Neuronal stem cell (in vitro differentiated cells): Measurements from ENCODE around the gene CEBPE.
A peak's percentile ranks its signal among the peaks of the same experiment; 100 is the strongest.

ENCODE experiments used
- DNase-seq: peaks from one replicate; pipeline ENCODE4 v3.0.0-alpha.2; 2013; ENCODE audit warnings: low spot score
- H2AFZ ChIP-seq: one replicate; pipeline ENCODE4 v1.6.1; 2013; ENCODE audit warnings: mild to moderate bottlenecking, low read length, inconsistent platforms
- H2AK5ac ChIP-seq: 2 replicates; pipeline ENCODE4 v1.6.1; 2013; ENCODE audit warnings: low read depth, mild to moderate bottlenecking, inconsistent platforms, low read length, moderate library complexity, mixed read lengths
- H2BK120ac ChIP-seq: 2 replicates; pipeline ENCODE4 v1.6.1; 2013; ENCODE audit warnings: low read depth, mild to moderate bottlenecking, inconsistent platforms, low read length, moderate library complexity, mixed read lengths
- H2BK12ac ChIP-seq: one replicate; pipeline ENCODE4 v1.6.1; 2013; ENCODE audit warnings: low read length, inconsistent platforms
- H2BK15ac ChIP-seq: 2 replicates; pipeline ENCODE4 v1.6.1; 2013; ENCODE audit warnings: mild to moderate bottlenecking, low read length, inconsistent platforms, mixed read lengths
- H2BK5ac ChIP-seq: one replicate; pipeline ENCODE4 v1.6.1; 2013; ENCODE audit warnings: inconsistent platforms, mild to moderate bottlenecking, low read length, moderate library complexity
- H3K14ac ChIP-seq: one replicate; pipeline ENCODE4 v1.6.1; 2013; ENCODE audit warnings: low read length, inconsistent platforms
- H3K18ac ChIP-seq: 2 replicates; pipeline ENCODE4 v1.6.1; 2013; ENCODE audit warnings: low read length, inconsistent platforms
- H3K23ac ChIP-seq: 2 replicates; pipeline ENCODE4 v1.6.1; 2013; ENCODE audit warnings: low read depth, mild to moderate bottlenecking, mixed read lengths, low read length, inconsistent platforms; ENCODE audit not compliant: poor library complexity
- H3K27ac ChIP-seq: replicated peaks from 3 replicates; pipeline ENCODE4 v1.5.1; 2013; ENCODE audit warnings: low read length, inconsistent platforms
- H3K27me3 ChIP-seq, 3 experiments: 2 replicates each; pipeline ENCODE4 v1.6.1; 2013; ENCODE audit warnings: low read length in 3 of 3, mild to moderate bottlenecking in 2 of 3, inconsistent platforms in 1 of 3, low read depth in 1 of 3, mixed read lengths in 1 of 3, moderate library complexity in 1 of 3; ENCODE audit not compliant: control insufficient read depth in 3 of 3, insufficient read depth in 3 of 3
- H3K36me3 ChIP-seq, 2 donors: replicated peaks in 1 of 2; 2 replicates each; pipeline ENCODE4 v1.6.1; 2013; ENCODE audit warnings: low read length in 2 of 2; ENCODE audit not compliant: control insufficient read depth in 2 of 2, insufficient read depth in 2 of 2
- H3K4ac ChIP-seq: 2 replicates; pipeline ENCODE4 v1.6.1; 2013; ENCODE audit warnings: inconsistent platforms, mild to moderate bottlenecking, low read length, moderate library complexity
- H3K4me1 ChIP-seq, 2 donors: 1 replicate in 1 of 2; 2 replicates in 1 of 2; pipeline ENCODE4 v1.6.1; 2013; ENCODE audit warnings: low read length in 2 of 2, low read depth in 1 of 2; ENCODE audit not compliant: control insufficient read depth in 2 of 2, insufficient read depth in 1 of 2
- H3K4me2 ChIP-seq: one replicate; pipeline ENCODE4 v1.6.1; 2013; ENCODE audit warnings: mild to moderate bottlenecking, low read length, inconsistent platforms; ENCODE audit not compliant: insufficient read depth, poor library complexity, severe bottlenecking
- H3K4me3 ChIP-seq, 2 donors: 2 replicates each; pipeline ENCODE4 v1.5.1; 2013; ENCODE audit warnings: low read length in 2 of 2, mild to moderate bottlenecking in 2 of 2, inconsistent platforms in 1 of 2, moderate library complexity in 1 of 2
- H3K79me1 ChIP-seq: one replicate; pipeline ENCODE4 v1.6.1; 2013; ENCODE audit warnings: low read depth, mild to moderate bottlenecking, inconsistent platforms, low read length, moderate library complexity
- H3K9ac ChIP-seq: one replicate; pipeline ENCODE4 v1.6.1; 2013; ENCODE audit warnings: mild to moderate bottlenecking, low read depth, low read length, inconsistent platforms; ENCODE audit not compliant: poor library complexity
- H3K9me3 ChIP-seq, 2 donors: replicated peaks in 1 of 2; 2 replicates each; pipeline versions ENCODE3 to v1.6.1; 2013; ENCODE audit warnings: low read length in 2 of 2, mild to moderate bottlenecking in 2 of 2, inconsistent platforms in 1 of 2, low read depth in 1 of 2, mixed read lengths in 1 of 2, moderate library complexity in 1 of 2; ENCODE audit not compliant: control insufficient read depth in 2 of 2, insufficient read depth in 1 of 2
- H4K8ac ChIP-seq: one replicate; pipeline ENCODE4 v1.6.1; 2013; ENCODE audit warnings: low read depth, mild to moderate bottlenecking, inconsistent platforms, low read length, moderate library complexity
- H4K91ac ChIP-seq: one replicate; pipeline ENCODE4 v1.6.1; 2013; ENCODE audit warnings: low read length, low read depth, mild to moderate bottlenecking, inconsistent platforms; ENCODE audit not compliant: poor library complexity
- WGBS, 2 donors: extraction: QIAGEN DNeasy Blood & Tissue Kit; methylation state at CpG; one replicate each; pipeline ENCODE4 v1.1.7; 2013; ENCODE audit warnings: missing lambda C conversion rate in 2 of 2, mixed read lengths in 1 of 2; ENCODE audit not compliant: insufficient read length in 2 of 2, insufficient replicate concordance in 1 of 2; ENCODE audit errors: extremely low coverage in 2 of 2; 5-methylcytosine and 5-hydroxymethylcytosine counted together

The CEBPE gene

DNA sequence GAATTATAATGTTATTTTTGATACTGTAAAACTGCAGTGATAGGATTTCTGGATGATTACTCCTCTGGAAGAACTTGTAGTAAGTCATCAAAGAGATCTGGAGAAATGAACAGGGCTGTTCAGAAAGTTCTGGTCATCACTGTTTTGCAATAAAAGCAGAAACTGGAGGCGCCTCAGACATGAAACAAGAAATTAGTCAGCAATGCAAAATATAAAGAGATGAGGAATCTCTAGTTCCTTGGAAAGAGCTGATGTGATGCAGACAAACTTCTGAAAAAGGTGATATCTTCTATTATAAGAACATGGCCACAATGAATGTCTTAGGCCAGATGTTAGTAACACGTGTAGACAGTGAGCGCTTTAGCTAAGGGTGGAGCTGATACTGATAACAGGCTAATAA lies 33.6 kb downstream of the CEBPE start:
- Histone ChIP-seq H4K91ac (no peak overlapping the region), H3K18ac (no peak overlapping the region), H3K4me3 (no peak overlapping the region), H2AK5ac (no peak overlapping the region), H3K4ac (no peak overlapping the region), H3K14ac (no peak overlapping the region), H3K27me3 (no peaks in the 10 kb centered on the region), H3K9ac (no peak overlapping the region), H2BK12ac (no peak overlapping the region), H3K9me3 (no peaks in the 10 kb centered on the region), H2BK15ac (no peak overlapping the region), H2AFZ (no peak overlapping the region), H3K79me1 (no peaks in the 10 kb centered on the region), H3K4me2 (no peak overlapping the region), H3K23ac (no peak overlapping the region), H4K8ac (no peak overlapping the region), H3K36me3 (peaks cover 27 to 99% of the 10 kb centered on the region in 2 donors), H3K4me1 (no peaks in the 10 kb centered on the region), H3K27ac (no peak overlapping the region), H2BK5ac (no peak overlapping the region), H2BK120ac (no peak overlapping the region)
- WGBS, 2 donors: no CpG with 5 or more reads among the region's 3 CpGs
- DNase-seq: no peak

GRCh38 chr14:23080474-23080873 lies 38.6 kb downstream of the CEBPE start:
- Histone ChIP-seq H2BK12ac (no peak overlapping the region), H3K27ac (no peak overlapping the region), H4K8ac (no peak overlapping the region), H2AFZ (no peak overlapping the region), H3K9ac (no peak overlapping the region), H3K23ac (no peak overlapping the region), H2AK5ac (no peak overlapping the region), H3K9me3 (no peaks in the 10 kb centered on the region), H3K4ac (no peak overlapping the region), H3K4me3 (no peak overlapping the region), H3K36me3 (peaks cover 41 to 99% of the 10 kb centered on the region in 2 donors), H3K18ac (no peak overlapping the region), H4K91ac (no peak overlapping the region), H2BK120ac (no peak overlapping the region), H2BK15ac (no peak overlapping the region), H3K79me1 (no peaks in the 10 kb centered on the region), H2BK5ac (no peak overlapping the region), H3K4me1 (peaks cover 0 to 3% of the 10 kb centered on the region in 2 donors), H3K4me2 (no peak overlapping the region), H3K27me3 (no peaks in the 10 kb centered on the region), H3K14ac (no peak overlapping the region)
- no CpG with 5 or more reads among the region's 1 CpG for WGBS, 2 donors
- no peak for DNase-seq

DNA sequence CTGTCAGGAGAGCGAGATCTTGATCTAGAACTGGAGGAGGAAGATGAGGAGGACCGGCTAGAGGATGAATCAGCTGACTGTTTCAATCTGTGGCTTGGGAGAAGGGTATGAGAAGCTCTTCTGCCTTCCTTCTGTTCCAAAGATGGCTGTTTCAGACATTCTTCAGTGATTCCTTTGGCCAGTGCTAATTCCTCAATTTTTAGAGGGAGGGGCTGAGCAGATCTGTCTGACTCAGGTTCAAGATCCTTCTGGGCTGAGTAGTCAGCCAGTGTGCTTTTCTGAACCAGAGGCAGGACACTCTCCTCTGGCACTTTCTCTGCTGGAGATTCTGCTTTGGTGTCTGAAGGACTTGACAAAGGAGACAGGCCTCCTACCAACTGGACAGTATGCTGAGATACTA lies 39.3 kb downstream of the CEBPE start:
- Histone ChIP-seq H4K8ac (no peak overlapping the region), H3K9me3 (no peaks in the 10 kb centered on the region), H2BK12ac (no peak overlapping the region), H2AK5ac (no peak overlapping the region), H2BK15ac (no peak overlapping the region), H3K4me2 (no peak overlapping the region), H3K9ac (no peak overlapping the region), H2BK120ac (no peak overlapping the region), H2AFZ (no peak overlapping the region), H4K91ac (no peak overlapping the region), H3K14ac (no peak overlapping the region), H3K4ac (no peak overlapping the region), H3K4me3 (no peak overlapping the region), H3K27ac (no peak overlapping the region), H3K27me3 (no peaks in the 10 kb centered on the region), H3K18ac (no peak overlapping the region), H3K23ac (no peak overlapping the region), H2BK5ac (no peak overlapping the region), H3K4me1 (peaks cover 0 to 3% of the 10 kb centered on the region in 2 donors), H3K36me3 (peaks cover 40 to 99% of the 10 kb centered on the region in 2 donors), H3K79me1 (no peaks in the 10 kb centered on the region)
- no CpG with 5 or more reads among the region's 2 CpGs for WGBS, 2 donors
- no peak for DNase-seq

DNA sequence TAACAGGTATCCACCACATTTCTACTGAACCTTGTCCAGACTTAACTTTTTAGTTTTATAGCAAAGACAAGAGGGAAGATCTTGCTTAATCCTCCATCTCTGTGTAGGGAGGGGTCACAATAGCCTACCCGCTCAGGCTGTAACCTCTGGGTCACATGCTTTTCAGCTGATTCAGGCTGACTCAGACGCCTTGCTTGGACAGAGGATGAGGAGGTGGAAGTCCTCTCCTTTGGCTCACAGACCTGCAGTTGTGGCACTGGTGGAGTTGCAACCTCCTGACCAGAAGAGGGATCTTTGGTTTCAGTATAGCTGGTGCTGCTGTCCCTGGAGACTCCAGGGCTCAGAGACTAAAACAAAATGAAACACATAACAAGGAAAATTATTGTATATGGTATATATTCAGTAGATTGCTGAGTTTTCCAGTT lies 40.4 kb downstream of the CEBPE start:
- H3K27ac ChIP-seq: no peak overlapping the region
- no peak overlapping the region for H3K4ac ChIP-seq
- H2AK5ac ChIP-seq: no peak overlapping the region
- H3K4me3 ChIP-seq: no peak overlapping the region
- H4K8ac ChIP-seq: no peak overlapping the region
- no peaks in the 10 kb centered on the region for H3K79me1 ChIP-seq
- no peak overlapping the region for H2BK12ac ChIP-seq
- no peak overlapping the region for H4K91ac ChIP-seq
- WGBS, 2 donors: no CpG with 5 or more reads among the region's 2 CpGs
- no peak overlapping the region for H2BK5ac ChIP-seq
- no peak overlapping the region for H3K14ac ChIP-seq
- H3K4me1 ChIP-seq: peaks cover 0 to 3% of the 10 kb centered on the region in 2 donors
- DNase-seq: no peak
- no peaks in the 10 kb centered on the region for H3K9me3 ChIP-seq
- H3K9ac ChIP-seq: peak overlapping the region; percentile 33
- H3K27me3 ChIP-seq: no peaks in the 10 kb centered on the region
- peak overlapping the region; percentile 87 for H3K23ac ChIP-seq
- no peak overlapping the region for H3K4me2 ChIP-seq
- H3K36me3 ChIP-seq: peaks cover 41 to 96% of the 10 kb centered on the region in 2 donors
- H3K18ac ChIP-seq: no peak overlapping the region
- no peak overlapping the region for H2AFZ ChIP-seq
- H2BK15ac ChIP-seq: no peak overlapping the region
- no peak overlapping the region for H2BK120ac ChIP-seq
